GM21528 (cell line): ENCODE results near the gene FKRP.
"Not testable (repeated sequence)": the region's sequence is repeated elsewhere in the genome, so short reads cannot be mapped to it uniquely, and the experiment has no call there.

Source experiments
- ATAC-seq: cut with Tn5 transposase; IDR thresholded peaks from one replicate; pipeline ENCODE4 v1.9.1; 2021; ENCODE audit warnings: mild to moderate bottlenecking, moderate library complexity; ENCODE audit not compliant: unreplicated experiment, low FRiP score

FKRP gene

DNA sequence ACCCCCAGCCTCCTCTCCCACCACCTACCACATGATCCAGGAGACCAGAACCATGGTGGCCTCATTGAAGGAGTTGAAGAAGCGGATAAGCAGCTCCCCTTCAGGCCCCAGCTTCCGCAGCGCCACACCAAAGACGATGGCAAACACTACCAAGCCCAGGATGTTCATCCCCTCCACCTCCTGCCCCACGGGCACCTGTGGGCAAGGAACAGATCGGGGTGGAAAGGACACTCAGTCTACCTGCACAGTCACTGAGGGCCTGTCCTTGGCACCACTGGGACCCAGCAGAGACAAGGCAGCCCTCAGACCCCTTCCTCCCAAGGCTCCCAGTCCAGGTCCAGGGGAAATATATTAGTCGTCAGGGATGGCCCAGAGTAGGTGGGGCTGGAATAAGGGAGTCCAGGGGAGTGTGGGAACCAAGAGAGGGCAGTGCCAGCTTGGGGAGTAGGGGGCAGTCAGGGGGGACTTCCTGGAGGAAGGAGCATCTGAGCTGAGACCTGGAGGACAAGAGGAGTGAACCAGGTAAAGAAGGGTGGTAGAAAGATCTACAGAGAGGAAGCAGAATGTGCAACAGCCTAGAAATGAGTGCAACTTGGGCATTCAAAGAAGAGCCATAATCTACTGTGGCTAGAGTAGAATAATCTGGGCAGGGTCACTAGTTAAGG lies 36.6 kb downstream of the FKRP start:
- ATAC-seq = no peak

DNA sequence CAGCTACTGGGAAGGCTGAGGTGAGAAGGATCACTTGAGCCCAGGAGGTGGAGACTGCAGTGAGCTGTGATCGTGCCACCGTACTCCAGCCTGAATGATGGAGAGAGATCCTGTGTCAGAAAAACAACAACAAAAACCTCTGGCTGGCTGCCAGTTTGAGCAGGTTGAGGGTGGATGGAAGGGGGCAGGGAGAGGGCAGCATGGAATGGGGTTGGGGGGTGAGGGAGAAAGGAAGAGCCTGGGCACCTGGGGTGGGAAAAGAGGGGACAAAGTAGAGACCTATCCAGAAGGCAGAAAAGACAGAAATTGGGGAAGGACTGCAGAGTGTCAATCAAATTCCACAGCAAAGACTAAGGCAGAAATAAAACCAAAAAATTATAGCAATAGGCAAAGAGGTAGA lies 37.8 kb downstream of the FKRP start:
- no peak for ATAC-seq

DNA sequence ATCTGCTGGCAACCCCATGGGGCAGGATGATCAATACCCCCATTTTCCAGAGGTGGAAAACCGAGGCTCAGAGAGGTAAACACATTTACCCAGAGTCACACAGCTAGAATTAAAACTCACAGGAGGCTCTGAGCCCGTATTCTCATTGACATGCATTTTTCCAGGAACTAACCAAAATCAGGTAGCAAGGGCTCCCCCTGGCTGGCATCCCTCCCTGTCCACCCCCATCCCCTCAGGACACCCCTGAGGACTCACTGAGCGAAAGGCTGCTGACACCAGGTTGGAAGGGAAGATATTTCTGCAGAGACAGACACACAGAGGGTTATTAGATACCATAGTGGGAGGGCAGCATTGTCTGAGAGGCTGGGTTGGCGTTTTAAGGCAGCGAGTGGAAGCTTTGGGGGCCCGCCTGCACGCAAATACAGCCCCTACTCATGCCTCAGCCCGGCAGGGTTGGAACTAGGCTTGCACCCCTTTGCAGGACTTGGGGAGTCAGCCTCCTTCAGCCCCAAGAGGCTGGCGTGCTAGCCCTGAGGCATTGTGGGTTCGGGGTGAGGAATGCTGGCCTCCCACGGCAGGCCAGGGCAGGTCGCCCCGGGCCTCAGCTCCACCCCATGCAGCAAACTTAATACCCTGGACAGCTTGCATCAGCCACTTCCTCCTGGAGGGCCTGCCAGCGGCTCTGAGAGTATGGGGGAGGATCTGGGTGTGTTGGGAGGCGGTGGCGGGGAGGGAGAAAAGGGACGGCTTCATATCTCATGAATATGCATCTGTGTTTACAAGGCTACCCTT lies 38.6 kb downstream of the FKRP start:
- no peak for ATAC-seq

DNA sequence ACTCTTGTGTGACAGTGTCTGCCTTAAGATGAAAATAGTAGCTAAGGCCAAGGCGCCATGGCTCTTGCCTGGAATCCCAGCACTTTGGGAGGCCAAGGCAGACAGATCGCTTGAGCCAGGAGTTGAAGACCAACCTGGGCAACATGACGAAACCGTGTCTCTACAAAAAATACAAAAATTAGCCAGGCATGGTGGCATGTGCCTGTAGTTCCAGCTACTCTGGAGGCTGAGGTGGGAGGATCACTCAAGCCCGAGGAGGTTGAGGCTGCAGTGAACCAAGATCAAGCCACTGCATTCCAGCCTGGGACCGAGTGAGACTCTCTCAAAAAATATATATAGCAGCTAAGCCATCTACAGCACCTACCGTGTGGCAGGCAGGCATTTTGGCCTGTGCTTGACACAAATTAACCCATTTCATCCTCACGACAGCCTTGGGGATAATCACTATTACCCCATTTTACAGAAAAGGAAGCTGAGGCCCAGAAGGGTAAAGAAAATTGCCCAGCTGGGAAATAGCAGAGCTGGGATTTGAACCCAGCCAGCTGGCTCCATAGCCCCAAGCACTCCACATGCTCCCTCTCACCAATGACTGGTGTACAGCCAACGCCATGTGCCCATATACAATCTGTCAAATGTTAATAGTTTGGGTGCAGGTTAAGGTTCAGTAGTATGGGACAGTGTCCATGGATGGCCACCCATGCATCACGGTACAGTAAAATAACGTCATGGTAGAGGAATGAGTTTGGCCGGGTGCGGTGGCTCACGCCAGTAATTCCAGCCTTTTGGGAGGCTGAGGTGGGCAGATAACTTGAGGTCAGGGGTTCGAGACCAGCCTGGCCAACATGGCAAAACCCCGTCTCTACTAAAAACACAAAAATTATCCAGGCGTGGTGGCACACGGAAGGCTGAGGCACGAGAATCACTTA lies 39.5 kb downstream of the FKRP start:
- no peak for ATAC-seq

DNA sequence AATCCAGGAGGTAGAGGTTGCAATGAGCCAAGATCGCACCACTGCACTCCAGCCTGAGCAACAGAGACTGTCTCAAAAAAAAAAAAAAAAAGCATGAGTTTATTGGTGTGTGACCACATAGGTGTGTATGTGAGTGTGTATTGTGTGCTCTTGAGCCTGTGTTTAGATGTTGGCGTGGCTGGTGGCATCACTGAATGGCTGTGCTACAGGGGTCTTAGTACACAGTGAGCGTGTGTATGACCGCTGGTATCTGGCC lies 40.1 kb downstream of the FKRP start:
- ATAC-seq = no peak

DNA sequence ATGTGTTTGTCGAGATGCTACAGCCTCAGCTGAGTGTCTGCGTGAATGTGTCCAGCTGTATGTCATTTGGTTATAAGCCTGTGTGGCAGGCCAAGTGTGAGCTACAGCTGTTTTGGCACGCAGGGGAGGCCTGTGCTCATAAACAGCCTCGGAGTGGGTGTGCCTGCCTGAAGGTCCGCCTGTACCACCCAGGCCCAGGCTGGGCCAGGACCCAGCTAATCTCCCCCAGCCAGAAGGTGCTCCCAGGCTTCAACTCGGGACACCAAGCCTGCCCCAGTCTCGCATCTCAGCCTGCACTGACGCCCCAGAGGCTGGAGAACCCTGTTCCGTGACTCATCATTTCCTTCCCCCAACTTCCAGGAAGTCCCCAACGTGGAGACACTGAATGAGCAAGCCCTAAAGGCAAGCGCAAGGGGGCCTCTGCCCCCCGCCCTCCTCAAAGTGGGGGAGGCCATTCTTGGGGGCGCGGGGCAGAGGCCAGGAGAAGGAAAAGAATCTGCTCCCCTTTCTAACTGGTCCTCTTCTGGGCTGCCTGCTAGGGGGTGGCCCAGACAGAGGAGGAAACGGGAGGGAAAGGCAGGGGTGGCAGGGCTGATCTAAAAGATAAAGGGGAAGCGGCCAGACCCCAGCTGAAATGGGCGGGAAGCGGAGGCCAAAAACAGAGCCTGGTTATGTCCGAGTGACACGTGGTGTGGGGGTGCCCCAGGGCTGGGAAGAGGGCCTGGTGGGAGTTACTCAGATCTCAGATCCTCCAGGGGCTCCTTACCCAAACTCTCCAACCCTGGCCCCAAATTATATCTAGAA lies 40.6 kb downstream of the FKRP start:
- ATAC-seq = peak; percentile 34

DNA sequence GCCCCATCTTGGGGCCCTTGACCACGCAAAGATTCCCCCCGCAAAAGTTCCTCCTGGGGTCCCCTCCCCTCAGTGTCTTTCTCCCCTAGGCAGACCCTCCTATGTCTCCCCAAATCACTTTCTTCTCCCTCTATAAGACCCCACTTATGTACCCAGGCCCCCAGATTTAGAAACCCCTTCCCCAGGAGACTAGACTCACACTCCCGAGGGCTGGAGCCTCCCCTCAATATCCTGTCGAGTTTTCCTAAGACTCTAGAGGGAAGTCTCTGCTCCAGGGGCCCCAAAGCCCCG lies 41.1 kb downstream of the FKRP start:
- no peak for ATAC-seq

DNA sequence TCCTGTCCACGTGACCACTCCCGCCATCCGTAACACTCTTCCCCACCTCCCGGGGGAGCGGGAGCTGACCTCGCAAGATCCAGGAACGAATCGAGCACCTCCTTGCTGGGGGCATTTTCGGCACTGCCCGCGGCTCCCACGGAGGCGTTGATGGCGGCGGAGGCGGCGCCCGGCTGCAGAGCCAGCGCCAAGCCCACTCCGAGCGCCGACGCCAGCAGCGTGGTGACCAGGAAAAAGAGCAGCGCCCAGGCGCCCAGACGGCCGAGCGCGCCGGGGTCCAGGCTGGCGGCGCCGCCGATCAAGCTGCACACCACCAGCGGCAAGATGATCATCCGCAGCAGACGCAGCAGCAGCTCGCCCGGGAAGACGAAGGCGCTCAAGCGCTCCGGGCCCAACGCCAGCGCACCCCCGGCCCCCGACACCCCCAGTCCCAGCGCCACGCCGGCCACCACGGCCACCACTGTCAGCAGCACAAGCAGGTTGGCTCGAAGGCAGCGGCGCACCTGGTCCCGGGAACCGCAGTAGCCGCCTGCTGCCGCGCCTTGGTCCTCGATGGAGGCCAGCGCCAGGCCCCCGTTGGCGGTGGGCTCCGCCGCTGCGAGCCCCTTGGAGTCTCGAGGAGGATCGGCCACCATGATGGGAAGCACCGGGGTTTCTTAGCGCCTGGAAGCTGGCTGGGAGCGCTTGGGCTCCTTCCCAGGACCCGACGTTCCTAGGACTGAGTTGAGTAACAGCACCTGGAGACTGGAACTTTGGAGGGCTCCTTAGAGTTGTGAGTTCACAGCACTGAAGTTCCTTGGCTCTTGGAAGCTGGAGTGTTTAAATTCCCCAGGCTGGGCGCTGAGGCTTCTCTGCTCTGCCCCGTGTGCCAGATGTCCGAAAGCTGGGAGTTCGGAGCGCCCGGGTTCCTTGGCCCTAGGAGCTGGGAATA lies 41.7 kb downstream of the FKRP start:
- no peak for ATAC-seq

DNA sequence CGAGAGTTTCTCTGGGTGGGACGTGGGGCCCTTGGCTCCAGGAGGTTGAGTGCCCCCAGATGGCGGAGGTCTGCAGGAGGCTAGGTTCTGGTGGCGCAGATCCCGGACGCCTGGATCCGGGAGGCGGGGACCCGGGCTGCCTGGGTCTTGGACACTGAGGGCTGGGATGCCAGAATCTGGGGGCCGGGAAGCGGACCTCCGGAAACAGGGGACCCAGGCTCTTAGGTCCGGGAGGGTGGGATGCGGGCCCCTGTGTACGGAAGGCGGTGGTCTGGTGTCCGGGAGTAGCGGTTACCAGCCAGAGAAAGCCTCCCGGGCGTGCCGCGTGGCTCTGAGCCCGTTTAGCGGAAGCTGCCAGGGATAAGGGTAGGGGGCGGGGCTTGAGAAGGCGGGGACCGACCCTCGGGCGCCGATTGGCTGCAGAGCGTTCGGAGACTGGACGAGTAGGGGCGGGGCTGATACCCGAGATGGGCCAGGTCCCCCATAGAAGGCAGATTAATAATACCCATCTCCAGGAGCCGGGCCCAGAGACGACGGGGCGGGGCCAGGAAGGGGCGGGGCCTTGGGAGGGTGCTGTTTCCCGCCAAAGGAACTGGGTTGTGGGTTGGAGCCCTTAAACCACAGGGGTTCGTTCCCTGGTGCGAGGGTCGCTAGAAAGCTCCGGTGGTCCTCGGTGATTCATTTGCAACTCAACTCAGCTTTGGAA lies 42.6 kb downstream of the FKRP start, which contains the start of gene SLC1A5:
Gene SLC1A5, minus strand, starts transcription at position 333 of the 706 bp plus-strand sequence. CDS start 629 bp downstream, outside the sequence.
- peak; percentile 57 for ATAC-seq

DNA sequence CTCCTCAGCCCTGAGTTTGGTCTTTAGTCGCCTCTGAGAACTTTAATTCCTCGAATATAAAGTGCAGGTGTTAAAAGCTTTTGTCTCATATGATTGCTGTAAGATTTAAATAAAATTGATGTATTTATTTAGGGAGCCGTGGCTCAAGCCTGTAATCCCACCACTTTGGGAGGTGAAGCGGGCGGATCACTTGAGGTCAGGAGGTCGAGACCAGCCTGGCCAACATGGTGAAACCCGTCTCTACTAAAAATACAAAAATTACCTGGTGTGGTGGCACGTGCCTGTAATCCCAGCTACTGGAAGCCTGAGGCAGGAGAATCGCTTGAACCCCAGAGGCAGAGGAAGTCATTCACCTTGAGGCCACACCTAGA lies 43.1 kb downstream of the FKRP start:
- no peak for ATAC-seq

DNA sequence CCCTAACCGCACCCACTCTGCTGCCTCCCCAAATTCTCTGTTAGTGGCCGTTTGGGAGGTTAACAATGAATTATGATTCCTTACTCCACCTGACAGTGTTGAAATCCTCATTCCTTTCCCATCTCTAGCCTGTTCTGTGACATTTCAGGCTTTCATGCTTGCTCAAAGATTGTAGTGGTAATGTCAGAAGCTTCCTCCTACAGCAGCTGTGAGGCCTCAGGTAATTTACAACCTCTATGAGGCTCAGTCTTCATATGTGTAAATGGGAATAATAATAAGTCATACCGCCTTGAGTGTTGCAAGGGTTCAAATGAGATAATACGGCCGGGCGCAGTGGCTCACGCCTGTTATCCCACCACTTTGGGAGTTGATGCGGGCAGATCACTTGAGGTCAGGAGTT lies 43.5 kb downstream of the FKRP start:
- ATAC-seq = no peak

DNA sequence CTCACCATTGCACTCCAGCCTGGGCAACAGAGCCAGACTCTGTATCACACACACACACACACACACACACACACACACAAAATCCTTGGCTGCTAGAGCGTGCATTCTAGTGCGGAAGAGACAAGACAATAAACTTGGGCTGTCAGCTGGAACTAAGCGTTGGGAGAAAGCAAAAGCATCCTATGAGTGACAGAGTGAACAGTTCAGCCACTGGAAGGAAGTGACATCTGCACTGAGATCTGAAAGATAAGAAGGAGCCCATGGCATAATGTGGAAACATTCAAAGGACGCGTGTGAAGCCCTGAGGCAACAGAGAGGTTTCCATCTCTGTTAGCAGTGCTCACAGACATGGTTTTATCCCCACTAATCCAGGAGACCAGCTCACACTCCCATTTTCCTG lies 46.1 kb downstream of the FKRP start:
- ATAC-seq = no peak

DNA sequence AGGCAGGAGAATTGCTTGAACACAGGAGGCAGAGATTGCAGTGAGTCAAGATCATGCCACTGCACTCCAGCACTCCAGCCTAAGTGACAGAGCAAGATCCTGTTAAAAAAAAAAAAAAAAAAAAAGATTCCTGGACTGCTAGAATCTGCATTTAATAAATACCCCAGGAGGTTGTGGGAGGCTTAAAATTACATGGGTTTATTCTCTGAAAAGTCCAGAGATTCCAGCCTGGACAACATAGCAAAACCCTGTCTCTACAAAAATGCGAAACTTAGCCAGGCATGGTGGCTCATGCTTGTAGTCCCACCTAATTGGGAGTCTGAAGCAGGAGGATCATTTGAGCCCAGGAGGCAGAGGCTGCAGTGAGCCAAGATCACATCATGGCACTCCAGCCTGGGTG lies 52.0 kb downstream of the FKRP start:
- no peak for ATAC-seq

DNA sequence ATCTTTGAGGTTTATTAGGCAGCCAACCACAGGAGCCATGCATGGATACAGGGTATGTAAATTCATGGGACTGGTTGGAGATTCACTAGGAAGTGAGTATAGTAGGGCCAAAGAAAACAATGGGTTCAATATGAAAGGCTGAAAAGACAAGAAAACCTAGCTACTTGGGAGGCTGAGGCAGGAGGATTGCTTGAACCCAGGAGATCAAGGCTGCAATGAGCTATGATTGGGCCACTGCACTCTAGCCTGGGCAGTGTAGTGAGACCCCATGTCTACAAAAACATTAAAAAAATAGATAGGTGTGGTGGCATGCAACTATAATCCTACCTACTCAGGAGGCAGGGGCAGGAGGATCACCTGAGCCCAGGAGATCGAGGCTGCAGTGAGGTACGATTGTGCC lies 52.9 kb downstream of the FKRP start:
- ATAC-seq = no peak

DNA sequence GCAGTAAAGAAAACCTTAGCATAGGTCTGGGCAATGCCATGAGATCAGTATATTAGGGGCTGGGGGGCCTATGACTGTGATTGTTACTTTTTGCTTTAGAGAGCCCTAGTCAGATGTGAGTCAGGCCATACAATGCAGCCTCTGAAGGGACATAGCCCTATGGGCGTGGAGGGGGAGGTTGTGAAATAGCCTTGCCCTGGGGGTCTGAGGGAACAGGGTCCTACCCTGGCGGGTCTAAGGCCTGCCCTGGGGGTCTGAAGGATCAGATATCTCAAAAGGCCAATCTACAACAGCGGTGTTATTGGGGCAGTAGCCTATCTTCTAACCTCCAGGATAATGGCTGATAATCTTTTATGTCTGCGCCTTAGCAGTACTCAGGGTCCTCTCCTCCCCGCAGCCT lies 56.3 kb downstream of the FKRP start:
- no peak for ATAC-seq

DNA sequence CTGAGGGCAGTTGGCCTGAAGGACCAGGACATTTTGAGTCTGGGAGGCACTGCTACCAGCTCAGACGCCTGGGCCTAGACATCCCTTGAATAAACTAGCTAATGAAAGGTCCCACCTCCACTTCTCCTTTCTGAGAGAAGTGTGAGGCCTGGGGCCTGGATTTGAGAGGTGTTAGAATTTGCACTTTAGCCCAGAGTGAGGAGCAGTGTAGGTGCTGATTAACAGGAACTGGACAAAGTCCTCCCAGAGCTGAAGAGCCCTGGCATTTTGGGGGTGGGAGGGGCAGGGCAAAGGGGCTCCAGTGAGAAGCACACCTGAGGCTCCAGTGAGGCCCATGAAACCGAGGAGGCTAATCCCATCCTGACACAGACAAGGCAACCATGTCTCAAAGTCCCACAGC lies 57.7 kb downstream of the FKRP start:
- no peak for ATAC-seq

DNA sequence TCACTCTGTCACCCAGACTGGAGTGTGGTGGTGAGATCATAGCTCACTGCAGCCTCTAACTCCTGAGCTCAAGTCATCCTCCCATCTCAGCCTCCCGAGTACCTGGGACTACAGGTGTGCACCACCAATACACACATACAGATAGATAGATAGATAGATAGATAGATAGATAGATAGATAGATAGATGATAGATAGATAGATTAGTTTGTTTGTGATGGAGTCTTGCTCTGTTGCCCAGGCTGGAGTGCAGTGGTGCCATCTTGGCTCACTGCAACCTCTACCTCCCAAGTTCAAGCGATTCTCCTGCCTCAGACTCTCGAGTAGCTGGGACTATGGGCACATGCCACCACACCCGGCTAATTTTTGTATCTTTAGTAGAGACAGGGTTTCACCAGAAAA lies 58.6 kb downstream of the FKRP start:
- ATAC-seq = not testable (repeated sequence)

DNA sequence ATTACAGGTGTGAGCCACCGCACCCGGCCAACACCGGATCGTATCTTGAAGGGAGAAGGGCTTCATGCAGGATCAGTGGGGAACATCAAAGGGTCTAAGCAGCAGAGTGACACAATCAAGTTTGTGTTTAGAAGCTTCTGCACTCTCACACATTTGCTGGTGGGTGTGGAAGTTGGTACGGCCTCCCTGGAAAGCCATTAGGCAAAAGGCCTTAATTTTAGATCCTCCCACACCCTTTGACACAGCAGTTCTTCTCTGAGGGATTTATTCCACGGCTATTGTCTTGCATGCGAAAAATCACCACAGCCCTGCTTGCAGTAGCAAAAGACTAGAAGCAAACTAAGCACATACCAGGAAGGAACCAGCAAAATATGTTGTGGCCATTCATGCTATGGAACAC lies 60.8 kb downstream of the FKRP start:
- ATAC-seq = no peak
